HG03064 (cell line): Measurements from ENCODE around the gene VCPKMT.

Experiments
- ATAC-seq: cut with Tn5 transposase; IDR thresholded peaks from one replicate; pipeline ENCODE4 v1.9.1; 2021; ENCODE audit warnings: low read depth; ENCODE audit not compliant: unreplicated experiment

VCPKMT gene

GRCh38 chr14:50068496-50068895 lies 47.9 kb downstream of the VCPKMT start:
- no peak for ATAC-seq

- no peak for ATAC-seq
Measured at GRCh38 chr14:50067723-50068495, 48.5 kb downstream of the VCPKMT start.

- ATAC-seq, result no peak
Measured at GRCh38 chr14:50065583-50065982, 50.8 kb downstream of the VCPKMT start.

- ATAC-seq, result peak; percentile 57
Measured at GRCh38 chr14:50064993-50065392, 51.4 kb downstream of the VCPKMT start.

GRCh38 chr14:50063876-50064420 lies 52.4 kb downstream of the VCPKMT start:
- no peak for ATAC-seq

- ATAC-seq, result no peak
Measured at GRCh38 chr14:50062438-50063085, 53.8 kb downstream of the VCPKMT start.

GRCh38 chr14:50061664-50062437 lies 54.5 kb downstream of the VCPKMT start:
- peak; percentile 44 for ATAC-seq

GRCh38 chr14:50060871-50061663 lies 55.3 kb downstream of the VCPKMT start:
- ATAC-seq, result no peak

GRCh38 chr14:50059763-50060616 lies 56.4 kb downstream of the VCPKMT start:
- ATAC-seq, result no peak
